Keratinocyte (primary cell): ENCODE measurements around the gene METRNL.

Experiments
- EZH2 ChIP-seq: IDR thresholded peaks from one replicate; pipeline ENCODE4 v1.6.1; 2012; ENCODE audit warnings: inconsistent platforms, mild to moderate bottlenecking, low read length, moderate library complexity
- TF ChIP-seq, protein P1 (sequence below), 3 experiments: IDR thresholded peaks in 1 of 3; conservative IDR thresholded peaks in 1 of 3; optimal IDR thresholded peaks in 1 of 3; 2 replicates in 2 of 3; 3 replicates in 1 of 3; pipeline versions ENCODE3 to v1.5.1; 2011; ENCODE audit warnings: low read length in 3 of 3, mild to moderate bottlenecking in 3 of 3, moderate library complexity in 2 of 3, control low read depth in 1 of 3, inconsistent platforms in 1 of 3; ENCODE audit not compliant: insufficient read depth in 2 of 3; ENCODE audit errors: extremely low read depth in 1 of 3

DNA sequence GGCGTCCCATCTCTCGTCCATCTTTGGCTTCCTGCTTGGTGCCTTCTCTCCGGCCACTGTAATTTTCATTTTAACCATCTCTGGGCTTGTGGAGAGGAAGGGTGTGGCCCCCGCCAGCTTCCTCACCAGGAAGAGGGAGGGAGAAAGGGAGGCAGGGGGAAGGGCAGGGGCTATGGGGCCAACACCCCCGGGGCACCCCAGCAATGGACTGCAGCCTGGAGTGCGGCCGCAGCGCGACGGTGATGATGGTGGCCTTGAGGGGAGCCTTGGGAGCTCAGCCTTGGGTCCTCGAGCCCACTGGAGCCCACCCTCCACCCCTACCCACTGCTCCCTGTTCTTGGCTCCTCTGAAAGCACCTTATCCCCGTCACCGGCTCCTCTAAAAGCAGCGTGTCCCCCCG, 9.5 kb downstream of the METRNL start:
- TF ChIP-seq, protein P1, sequence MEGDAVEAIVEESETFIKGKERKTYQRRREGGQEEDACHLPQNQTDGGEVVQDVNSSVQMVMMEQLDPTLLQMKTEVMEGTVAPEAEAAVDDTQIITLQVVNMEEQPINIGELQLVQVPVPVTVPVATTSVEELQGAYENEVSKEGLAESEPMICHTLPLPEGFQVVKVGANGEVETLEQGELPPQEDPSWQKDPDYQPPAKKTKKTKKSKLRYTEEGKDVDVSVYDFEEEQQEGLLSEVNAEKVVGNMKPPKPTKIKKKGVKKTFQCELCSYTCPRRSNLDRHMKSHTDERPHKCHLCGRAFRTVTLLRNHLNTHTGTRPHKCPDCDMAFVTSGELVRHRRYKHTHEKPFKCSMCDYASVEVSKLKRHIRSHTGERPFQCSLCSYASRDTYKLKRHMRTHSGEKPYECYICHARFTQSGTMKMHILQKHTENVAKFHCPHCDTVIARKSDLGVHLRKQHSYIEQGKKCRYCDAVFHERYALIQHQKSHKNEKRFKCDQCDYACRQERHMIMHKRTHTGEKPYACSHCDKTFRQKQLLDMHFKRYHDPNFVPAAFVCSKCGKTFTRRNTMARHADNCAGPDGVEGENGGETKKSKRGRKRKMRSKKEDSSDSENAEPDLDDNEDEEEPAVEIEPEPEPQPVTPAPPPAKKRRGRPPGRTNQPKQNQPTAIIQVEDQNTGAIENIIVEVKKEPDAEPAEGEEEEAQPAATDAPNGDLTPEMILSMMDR (optimal IDR thresholded peaks at IDR 0.05 in 1 of 3, IDR thresholded peaks at IDR 0.05 in 1 of 3, conservative IDR thresholded peaks at IDR 0.05 in 1 of 3; ENCODE audit: extremely low read depth in 1 of 3, insufficient read depth in 2 of 3, low read length in 3 of 3) = no peak
- TF ChIP-seq EZH2 = no peak
